Measurements from ENCODE around the gene IFNAR1.

The IFNAR1 gene

GRCh38 chr21:33403786-33404585, 79.2 kb downstream of the IFNAR1 start:
- DNase-seq, result peak; percentile 44

GRCh38 chr21:33406493-33406892, 81.7 kb downstream of the IFNAR1 start:
- no peak for DNase-seq

Measured in NCI-H1105 (cell line).